ENCODE results near the gene SLC24A4.

The SLC24A4 gene

DNA sequence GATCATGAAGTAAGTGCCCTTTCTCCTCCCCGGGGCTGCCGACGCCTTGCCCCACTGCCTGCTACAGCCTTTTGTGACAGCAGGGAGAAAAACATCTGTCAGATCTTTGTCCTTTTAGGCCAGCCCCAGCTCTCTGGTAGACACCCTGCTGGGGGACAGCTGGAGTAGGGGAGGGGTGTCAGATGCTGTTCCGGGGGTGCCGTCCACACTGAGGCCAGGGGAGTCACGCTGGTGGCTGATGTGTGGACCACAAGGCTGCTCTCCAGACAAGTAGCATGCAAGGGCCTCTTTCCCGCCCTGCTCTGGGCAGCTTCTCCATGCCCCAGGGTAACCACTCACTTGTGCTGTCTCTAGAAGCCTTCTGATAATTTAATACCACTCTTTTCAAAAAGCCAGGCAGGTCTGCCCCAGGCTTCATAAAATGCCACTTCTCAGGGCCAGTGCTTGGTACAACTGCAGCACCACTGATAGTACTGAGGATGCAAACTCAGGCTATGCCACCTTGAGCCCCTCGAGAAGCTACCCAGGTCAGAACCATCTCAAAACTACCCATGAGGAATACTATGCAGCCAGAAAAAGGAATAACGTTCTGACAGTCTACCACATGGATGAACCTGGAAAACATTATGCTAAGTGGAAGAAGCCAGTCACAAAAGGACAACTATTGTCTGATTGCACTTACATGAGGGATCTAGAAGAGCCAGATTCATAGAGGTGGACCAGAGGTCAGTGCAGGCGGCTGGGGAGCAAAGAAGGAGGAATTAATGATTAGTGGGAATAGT, 124.6 kb downstream of the SLC24A4 start:
- no peak overlapping the region for H3K27ac ChIP-seq
- H3K4me3 ChIP-seq (ENCODE audit: low read depth, low read length) = no peak overlapping the region
- H3K36me3 ChIP-seq (replicated peaks) = no peaks in the 10 kb centered on the region
- TF ChIP-seq, protein P1, sequence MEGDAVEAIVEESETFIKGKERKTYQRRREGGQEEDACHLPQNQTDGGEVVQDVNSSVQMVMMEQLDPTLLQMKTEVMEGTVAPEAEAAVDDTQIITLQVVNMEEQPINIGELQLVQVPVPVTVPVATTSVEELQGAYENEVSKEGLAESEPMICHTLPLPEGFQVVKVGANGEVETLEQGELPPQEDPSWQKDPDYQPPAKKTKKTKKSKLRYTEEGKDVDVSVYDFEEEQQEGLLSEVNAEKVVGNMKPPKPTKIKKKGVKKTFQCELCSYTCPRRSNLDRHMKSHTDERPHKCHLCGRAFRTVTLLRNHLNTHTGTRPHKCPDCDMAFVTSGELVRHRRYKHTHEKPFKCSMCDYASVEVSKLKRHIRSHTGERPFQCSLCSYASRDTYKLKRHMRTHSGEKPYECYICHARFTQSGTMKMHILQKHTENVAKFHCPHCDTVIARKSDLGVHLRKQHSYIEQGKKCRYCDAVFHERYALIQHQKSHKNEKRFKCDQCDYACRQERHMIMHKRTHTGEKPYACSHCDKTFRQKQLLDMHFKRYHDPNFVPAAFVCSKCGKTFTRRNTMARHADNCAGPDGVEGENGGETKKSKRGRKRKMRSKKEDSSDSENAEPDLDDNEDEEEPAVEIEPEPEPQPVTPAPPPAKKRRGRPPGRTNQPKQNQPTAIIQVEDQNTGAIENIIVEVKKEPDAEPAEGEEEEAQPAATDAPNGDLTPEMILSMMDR (IDR thresholded peaks at IDR 0.05; ENCODE audit: low read depth, low read length, missing control alignments) = no peak
- in situ Hi-C loops (cut with HindIII; ENCODE audit: low pct_ligation_motif_present, low sequenced_read_pairs) = no loop called here
- no peak for DNase-seq
- no peaks in the 10 kb centered on the region for H3K27me3 ChIP-seq (replicated peaks)

DNA sequence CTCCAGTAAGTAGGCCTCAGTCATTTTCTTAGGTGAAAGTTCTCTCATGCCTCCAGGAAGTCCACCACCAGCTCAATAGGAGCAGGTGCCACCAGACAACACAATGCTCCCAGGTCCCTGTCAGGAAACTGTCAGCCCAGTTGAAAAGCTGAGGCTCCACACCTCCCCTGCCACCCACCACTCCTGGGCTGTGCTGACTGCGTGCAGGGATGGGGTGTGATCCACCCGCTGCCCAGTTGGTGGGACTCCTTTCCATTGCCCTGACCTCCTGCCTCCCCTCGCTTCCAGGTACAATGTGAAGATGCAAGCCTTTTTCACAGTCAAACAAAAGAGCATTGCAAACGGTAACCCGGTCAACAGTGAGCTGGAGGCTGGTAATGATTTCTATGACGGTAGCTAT, 125.8 kb downstream of the SLC24A4 start:
- no peak for DNase-seq
- in situ Hi-C loops (cut with HindIII; ENCODE audit: low pct_ligation_motif_present, low sequenced_read_pairs) = no loop called here
- Histone ChIP-seq H3K36me3 (replicated peaks) (no peaks in the 10 kb centered on the region), H3K27me3 (replicated peaks) (no peaks in the 10 kb centered on the region), H3K4me3 (ENCODE audit: low read depth, low read length) (no peak overlapping the region), H3K27ac (no peak overlapping the region)
- TF ChIP-seq, protein P1 (IDR thresholded peaks at IDR 0.05; ENCODE audit: low read depth, low read length, missing control alignments) = no peak

DNA sequence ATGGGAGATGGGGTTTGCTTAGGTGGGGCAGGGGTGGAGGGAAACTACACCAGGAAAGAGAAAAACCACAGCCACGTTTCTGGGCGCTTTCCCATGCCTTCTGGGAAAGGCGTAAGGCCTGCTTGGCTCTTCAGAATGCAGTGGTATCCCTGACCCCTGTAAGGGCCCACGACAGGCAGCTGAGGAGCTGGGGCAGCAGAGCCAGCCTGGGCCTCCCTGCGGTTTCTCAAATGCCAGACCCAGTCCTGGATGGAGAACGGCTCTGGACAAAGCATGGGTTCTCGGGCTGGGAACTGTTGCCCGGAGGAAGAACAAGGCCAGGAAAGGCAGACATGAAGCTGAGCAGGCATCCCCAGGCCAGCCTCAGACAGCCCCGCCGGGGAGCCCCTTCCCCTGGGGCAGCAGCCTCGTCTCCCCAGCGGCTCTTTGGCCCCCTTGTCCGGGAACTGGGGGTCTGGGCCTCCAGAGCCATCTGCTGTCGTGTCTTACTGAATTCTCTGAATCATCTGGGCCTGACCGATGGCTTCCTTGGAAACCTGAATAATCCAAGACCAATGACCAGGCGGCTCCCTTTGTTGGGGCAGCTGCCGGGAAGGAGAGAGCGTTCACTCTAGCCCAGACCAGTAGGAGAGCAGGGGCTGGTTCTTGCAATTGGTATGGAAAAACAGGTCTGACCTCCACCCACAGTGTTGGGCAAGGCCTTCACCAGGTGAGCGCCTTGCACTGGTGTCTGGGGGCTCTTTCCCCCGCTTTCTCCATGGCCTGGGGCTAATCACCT, 126.6 kb downstream of the SLC24A4 start:
- TF ChIP-seq, protein P1 (IDR thresholded peaks at IDR 0.05; ENCODE audit: low read depth, low read length, missing control alignments) = no peak
- Histone ChIP-seq H3K27ac (no peak overlapping the region), H3K27me3 (replicated peaks) (no peaks in the 10 kb centered on the region), H3K4me3 (ENCODE audit: low read depth, low read length) (no peak overlapping the region), H3K36me3 (replicated peaks) (no peaks in the 10 kb centered on the region)
- no peak for DNase-seq
- in situ Hi-C loops (cut with HindIII; ENCODE audit: low pct_ligation_motif_present, low sequenced_read_pairs) = no loop called here

DNA sequence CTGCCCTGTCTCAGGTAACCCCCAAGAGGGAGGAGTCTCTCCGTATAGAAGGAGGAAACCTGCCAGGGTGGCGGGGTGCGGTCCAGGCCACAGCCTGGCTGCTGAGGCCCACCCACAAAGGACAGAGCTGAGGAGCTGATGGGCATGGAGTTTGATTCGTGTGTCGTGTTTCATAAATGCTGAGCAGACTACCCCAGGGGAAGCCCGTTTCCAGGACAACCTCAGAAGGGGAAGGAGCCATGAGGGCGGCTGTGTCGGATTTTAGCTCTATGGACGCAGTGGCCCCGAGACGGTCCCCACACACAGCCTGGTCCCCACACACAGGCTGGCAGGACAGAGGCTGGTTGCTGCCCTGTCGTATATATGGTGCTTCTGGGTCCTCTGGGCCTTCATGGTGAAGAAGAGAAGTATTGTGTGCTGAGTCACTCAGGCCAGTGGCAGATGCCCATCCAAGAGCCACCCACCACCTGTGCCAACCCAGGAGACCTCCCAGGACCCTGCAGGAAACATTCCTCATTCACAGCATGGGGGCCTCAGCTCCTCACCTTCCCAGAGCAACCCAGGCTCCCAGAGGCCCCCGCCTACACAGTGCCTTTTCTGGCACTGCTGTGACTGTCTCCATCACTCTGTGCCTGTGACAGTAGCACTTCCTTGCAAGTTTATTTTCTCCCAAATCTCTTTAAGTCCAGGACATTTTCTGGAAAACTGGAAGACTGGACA, 127.5 kb downstream of the SLC24A4 start:
- in situ Hi-C loops (cut with HindIII; ENCODE audit: low pct_ligation_motif_present, low sequenced_read_pairs) = no loop called here
- no peaks in the 10 kb centered on the region for H3K27me3 ChIP-seq (replicated peaks)
- H3K36me3 ChIP-seq (replicated peaks) = no peaks in the 10 kb centered on the region
- no peak for DNase-seq
- no peak overlapping the region for H3K27ac ChIP-seq
- H3K4me3 ChIP-seq (ENCODE audit: low read depth, low read length) = no peak overlapping the region
- TF ChIP-seq, protein P1 (IDR thresholded peaks at IDR 0.05; ENCODE audit: low read depth, low read length, missing control alignments) = no peak

DNA sequence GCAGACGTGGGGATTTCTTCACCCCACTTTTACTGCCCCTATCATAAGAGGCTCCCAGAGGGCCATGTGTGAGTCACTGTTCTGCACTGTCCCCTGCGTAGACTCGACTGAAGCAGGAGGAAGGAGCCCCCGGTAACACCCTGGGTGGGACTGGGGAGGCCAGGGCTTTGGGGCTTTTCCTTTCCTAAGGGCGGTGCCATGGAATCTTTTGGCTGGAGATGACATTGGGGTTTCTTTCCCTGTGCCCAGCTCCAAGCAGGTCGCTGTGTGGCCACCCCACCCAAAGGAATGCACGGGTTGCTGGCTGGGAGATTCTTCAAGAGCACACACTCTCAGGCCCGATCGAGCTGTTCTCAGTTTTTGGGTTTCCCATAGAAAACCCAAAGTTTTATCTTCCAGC, 128.3 kb downstream of the SLC24A4 start:
- TF ChIP-seq, protein P1 (IDR thresholded peaks at IDR 0.05; ENCODE audit: low read depth, low read length, missing control alignments) = no peak
- in situ Hi-C loops (cut with HindIII; ENCODE audit: low pct_ligation_motif_present, low sequenced_read_pairs) = no loop called here
- DNase-seq = no peak
- Histone ChIP-seq H3K4me3 (ENCODE audit: low read depth, low read length) (no peak overlapping the region), H3K27ac (no peak overlapping the region), H3K36me3 (replicated peaks) (no peaks in the 10 kb centered on the region), H3K27me3 (replicated peaks) (no peaks in the 10 kb centered on the region)

Measured in brain microvascular endothelial cell (primary cell).